ENCODE measurements around the gene MAPK9.

DNA sequence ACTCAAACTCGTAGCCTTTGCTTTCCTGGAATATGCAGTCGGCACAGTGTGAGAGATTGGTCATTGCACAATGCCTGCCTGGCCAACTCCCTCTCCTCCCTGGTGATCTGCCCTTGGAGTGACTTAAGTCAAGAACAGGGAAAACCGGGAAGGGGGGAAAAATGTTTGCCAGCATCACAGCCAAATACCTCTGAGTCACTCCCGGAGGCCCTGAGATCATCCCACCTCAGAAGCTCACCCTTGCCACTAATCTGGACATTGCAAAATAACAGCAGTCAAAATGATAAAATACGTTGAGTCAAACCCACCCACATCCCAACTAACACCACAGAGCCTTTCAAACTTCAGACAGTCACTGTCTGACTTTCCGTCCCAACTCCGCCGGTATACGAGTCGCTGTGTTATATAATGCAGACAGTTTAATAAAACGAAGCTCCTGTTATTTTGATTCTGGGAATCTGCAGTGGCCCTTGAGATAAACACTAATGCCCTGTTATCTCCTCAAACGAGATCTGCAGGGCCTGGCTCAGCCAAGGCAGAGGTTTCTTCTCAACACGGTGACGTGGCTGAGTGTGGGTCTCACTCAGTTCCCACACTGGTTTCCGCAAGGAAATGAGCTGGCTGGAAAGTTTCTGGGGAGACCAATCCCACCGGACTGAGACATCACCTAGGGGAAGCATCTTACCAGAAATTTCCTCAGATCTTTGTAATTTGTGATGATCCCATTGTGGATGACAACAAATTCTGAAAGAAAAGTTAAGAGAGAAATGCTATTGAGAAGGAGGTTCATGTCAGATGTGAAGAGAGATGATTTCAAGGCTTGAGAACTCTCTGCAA is 39.1 kb upstream of the MAPK9 start:
- TF ChIP-seq, protein P1, sequence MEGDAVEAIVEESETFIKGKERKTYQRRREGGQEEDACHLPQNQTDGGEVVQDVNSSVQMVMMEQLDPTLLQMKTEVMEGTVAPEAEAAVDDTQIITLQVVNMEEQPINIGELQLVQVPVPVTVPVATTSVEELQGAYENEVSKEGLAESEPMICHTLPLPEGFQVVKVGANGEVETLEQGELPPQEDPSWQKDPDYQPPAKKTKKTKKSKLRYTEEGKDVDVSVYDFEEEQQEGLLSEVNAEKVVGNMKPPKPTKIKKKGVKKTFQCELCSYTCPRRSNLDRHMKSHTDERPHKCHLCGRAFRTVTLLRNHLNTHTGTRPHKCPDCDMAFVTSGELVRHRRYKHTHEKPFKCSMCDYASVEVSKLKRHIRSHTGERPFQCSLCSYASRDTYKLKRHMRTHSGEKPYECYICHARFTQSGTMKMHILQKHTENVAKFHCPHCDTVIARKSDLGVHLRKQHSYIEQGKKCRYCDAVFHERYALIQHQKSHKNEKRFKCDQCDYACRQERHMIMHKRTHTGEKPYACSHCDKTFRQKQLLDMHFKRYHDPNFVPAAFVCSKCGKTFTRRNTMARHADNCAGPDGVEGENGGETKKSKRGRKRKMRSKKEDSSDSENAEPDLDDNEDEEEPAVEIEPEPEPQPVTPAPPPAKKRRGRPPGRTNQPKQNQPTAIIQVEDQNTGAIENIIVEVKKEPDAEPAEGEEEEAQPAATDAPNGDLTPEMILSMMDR (conservative IDR thresholded peaks at IDR 0.05; ENCODE audit: low read length), result no peak
- no peak for TF ChIP-seq EZH2phosphoT487 (IDR thresholded peaks at IDR 0.05; ENCODE audit: borderline replicate concordance)

Data from Loucy (cell line).